NCI-H1092 treated with DMSO at 0.1 percent for 48 hours (cell line): ENCODE results near the gene LNX2.
"Not testable (repeated sequence)": the region's sequence is repeated elsewhere in the genome, so short reads cannot be mapped to it uniquely, and the experiment has no call there.

Source experiments
- DNase-seq: peaks from one replicate; lab custom pipeline; 2025; lab: John Stamatoyannopoulos, UW

Gene LNX2

GRCh38 chr13:27636589-27637288 is 16.4 kb upstream of the LNX2 start:
- peak; percentile 11 for DNase-seq

DNA sequence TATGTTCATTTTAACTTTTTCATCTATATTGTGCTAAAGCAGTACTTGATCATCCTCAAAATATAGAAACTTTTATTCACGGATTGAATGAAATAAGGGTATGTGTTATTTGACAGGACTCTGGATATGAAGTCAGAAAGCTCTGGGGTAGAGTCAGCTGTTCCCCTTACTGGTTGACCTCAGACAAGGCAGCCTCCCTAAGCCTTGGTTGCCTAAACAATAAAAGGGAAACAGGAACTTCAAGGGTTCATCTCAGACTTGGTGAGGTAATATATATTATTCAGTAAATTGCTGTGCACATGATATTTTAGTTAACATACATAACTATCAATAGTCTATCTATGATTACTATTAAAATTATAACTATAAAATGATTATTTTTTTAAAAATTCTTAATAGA is 14.9 kb upstream of the LNX2 start:
- no peak for DNase-seq

DNA sequence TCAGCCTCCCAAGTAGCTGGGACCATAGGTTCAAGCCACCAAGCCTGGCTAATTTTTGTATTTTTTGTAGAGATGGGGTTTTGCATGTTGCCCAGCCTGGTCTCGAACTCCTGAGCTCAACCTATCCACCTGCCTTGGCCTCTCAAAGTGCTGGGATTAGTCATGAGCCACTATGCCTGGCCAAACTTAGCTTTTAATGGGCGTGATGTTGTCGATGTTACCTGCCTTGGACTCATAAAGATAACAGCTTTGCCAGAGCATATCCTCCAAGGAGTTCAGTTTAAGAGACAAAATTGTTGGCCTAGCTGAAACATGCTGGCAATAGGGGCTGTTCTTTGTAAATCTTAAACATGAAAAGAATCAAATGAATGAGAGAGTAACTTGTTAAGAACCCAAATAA is 14.5 kb upstream of the LNX2 start:
- no peak for DNase-seq

- no peak for DNase-seq
Measured at GRCh38 chr13:27634231-27634630, 13.9 kb upstream of the LNX2 start.

- no peak for DNase-seq
Measured at GRCh38 chr13:27632648-27633047, 12.3 kb upstream of the LNX2 start.

GRCh38 chr13:27632214-27632613 is 11.9 kb upstream of the LNX2 start:
- no peak for DNase-seq

- no peak for DNase-seq
Measured at GRCh38 chr13:27631665-27632064, 11.3 kb upstream of the LNX2 start.

DNA sequence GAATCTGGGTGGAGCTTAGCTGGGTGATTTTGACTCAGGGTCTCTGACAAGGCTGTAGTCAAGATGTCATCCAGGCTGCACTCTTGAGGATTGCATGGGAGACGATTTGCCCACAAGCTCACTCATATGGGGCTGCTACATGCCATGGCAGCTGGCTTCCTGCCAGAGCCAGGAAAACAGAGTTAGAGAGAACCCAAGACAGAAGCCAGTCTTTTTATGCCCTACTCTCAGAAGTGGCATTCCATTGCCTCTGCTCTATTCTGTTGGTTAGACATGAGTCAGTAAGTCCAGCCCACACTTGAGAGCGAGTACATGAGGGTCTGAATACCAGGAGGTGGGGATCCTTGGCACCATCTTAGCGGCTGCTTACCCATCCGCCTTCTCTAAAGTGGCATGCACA is 10.8 kb upstream of the LNX2 start:
- DNase-seq = no peak

DNA sequence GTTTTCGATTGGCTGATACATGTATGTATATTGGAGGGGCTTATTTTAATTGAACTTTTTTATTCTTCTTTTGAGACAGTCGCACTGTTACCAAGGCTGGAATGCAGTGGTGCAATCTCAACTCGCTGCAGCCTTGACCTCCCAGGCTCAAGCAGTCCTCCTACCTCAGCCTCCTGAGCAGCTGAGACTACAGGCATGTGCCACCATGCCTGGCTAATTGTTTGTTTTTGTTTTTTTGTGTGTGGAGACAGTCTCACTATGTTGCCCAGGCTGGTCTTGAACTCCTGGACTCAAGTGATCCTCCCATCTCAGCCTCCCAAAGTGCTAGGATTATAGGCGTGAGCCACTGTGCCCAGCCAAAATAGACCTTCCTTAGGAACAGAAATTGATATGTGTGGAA is 8.4 kb upstream of the LNX2 start:
- DNase-seq = not testable (repeated sequence)

- DNase-seq = no peak
Measured at GRCh38 chr13:27628081-27628480, 7.8 kb upstream of the LNX2 start.

GRCh38 chr13:27627380-27627779 is 7.1 kb upstream of the LNX2 start:
- DNase-seq = no peak

- no peak for DNase-seq
Measured at GRCh38 chr13:27625839-27626238, 5.5 kb upstream of the LNX2 start.

DNA sequence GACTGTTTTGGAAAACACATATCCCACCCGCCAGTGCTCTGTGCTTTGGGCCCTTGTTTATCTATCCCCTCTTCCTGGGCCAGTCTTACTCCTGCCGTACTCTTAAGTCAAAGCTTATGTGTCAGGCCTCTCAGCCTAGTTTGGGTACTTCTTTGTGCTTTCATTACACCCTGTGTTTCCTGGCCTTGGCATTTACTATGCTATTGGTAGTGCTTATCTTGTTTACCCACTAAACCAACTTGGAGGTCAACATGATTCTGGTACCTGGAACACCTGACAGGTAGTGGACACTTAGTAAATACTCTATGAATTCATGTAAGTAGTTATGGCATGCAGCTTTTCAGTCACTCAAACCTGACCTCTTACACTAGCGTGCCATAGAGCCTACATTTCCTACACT is 3.7 kb upstream of the LNX2 start:
- DNase-seq = no peak

DNA sequence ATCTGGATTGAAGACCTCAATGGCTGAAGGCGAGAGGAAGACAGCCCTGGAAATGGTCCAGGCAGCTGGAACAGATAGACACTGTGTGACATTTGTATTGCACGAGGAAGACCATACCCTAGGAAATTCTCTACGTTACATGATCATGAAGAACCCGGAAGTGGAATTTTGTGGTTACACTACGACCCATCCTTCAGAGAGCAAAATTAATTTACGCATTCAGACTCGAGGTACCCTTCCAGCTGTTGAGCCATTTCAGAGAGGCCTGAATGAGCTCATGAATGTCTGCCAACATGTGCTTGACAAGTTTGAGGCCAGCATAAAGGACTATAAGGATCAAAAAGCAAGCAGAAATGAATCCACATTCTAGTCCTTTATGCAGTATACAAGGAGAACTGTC is 2.6 kb upstream of the LNX2 start:
- DNase-seq = no peak

- peak; percentile 34 for DNase-seq
Measured at GRCh38 chr13:27622102-27622820, 1.9 kb upstream of the LNX2 start.

- DNase-seq = peak; percentile 68
Measured at GRCh38 chr13:27621366-27622101, 1.2 kb upstream of the LNX2 start, which contains the start of gene POLR1D. POLR1D (plus strand) TSS chr13:27621892; CDS start chr13:27621984, 92 bp downstream.

- DNase-seq = peak; percentile 80
Measured at GRCh38 chr13:27621116-27621365, 712 bp upstream of the LNX2 start.

GRCh38 chr13:27619728-27620376 is 477 bp downstream of the LNX2 start:
- peak; percentile 66 for DNase-seq

DNA sequence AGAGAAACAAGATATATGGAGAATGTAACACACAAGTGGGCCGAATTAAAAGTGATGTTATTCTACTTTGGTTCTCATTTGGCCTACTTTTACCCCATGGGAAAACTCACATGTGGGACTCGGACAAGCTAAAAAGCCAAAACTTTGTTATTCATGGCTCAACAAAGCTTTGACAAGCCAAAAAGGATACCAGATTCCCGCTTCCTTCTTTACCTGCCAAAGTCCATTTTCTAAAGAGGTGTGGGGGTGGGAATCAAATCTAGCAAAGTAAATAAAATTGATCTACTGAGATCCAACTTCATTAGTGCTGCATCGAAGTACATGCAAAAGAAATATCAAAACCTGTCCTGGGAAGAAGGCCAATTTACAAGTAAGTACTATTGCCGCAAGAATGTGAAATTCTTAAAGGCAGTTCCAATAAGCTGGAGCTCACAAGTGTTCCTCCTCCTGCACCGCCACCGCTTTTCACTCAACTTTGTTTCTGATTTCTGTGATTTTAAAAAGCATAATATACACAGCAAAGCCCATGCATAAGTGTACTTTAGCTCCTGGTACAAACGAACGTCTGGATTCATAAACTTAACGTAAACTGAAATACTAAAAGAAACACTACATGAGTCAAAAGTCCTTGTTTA is 1.1 kb downstream of the LNX2 start:
- no peak for DNase-seq

DNA sequence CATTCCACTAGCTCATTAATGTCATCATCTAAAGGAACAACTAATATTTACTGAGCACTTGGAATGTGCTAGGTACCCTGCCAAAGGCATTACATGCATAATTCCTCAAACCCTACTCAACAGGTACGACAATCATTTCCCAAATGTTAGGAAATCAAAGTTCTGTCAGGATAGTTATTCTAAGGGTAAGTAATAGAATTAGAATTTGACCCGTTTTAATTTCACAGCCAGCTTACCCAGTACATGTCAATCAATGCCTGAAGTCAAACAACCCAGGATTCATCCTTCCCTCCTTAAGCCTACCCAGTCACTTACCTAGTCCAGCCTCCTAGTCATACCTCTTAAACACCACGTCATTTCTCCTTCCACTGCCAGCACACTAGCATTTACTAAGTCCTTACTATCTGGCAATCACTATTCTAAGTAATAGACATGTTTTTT is 2.4 kb downstream of the LNX2 start:
- DNase-seq = no peak

- DNase-seq = no peak
Measured at GRCh38 chr13:27613628-27614027, 6.7 kb downstream of the LNX2 start.

- DNase-seq = no peak
Measured at GRCh38 chr13:27607125-27607524, 13.2 kb downstream of the LNX2 start.
